ENCODE data around the gene NFE2L2. TPM values are rescaled to one million over a fixed set of nuclear protein-coding genes. Genes with fewer than 3 reads are reported as not detected.

Gene NFE2L2
- total RNA-seq, 2 experiments from 2014 or later, result 54.1 to 54.2 TPM

DNA sequence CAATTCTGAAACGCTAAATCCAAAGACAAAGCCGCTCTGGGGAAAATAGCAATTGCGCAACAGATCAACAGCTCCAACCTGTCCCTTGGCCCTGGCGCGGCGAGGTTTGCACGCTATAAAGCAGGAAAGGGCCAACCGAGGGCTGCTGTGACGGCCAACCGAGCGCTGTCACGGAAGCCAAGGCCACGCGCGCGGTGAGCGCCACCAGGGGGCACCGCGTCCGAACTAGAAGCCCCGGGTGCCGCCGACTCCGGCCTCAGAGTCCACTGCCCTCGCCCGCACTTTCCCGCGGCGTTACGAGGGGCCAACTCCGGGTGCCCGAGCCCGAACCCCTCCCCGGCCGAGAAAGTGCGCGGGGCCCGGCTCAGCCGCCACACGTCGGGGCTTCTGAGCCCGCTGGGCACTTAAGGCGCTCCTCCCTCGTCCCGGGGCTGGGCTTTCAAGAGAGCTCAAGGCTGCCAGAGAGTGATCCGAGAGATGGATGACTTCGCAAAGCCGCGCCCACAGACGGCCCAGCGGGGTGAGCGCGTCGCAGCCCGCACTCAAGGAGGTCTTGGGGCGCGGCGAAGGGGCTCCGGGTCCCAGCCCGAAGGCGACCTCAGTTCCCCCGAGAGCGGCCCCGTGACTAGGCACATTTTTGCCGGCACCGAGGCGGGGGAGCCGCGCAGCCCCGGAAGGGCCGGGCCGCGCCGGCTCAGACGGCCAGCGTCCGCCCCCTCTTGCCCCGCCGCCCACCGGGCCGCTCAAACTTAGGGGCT, 897 bp downstream of the NFE2L2 start:
- ChIA-PET POLR2A (interaction anchor here (0.7 to 3.7 kb wide), 19 partner anchors 10 to 1187 kb away, joined by 3 to 98 read pairs (median 6); partner anchors contain the start of genes AGPS, HNRNPA3, PJVK and PRKRA), CTCF (interaction anchor here (0.7 to 3.7 kb wide), 23 partner anchors 9 to 128 kb away, joined by 3 to 30 read pairs (median 5); partner anchors contain the start of gene HNRNPA3)

DNA sequence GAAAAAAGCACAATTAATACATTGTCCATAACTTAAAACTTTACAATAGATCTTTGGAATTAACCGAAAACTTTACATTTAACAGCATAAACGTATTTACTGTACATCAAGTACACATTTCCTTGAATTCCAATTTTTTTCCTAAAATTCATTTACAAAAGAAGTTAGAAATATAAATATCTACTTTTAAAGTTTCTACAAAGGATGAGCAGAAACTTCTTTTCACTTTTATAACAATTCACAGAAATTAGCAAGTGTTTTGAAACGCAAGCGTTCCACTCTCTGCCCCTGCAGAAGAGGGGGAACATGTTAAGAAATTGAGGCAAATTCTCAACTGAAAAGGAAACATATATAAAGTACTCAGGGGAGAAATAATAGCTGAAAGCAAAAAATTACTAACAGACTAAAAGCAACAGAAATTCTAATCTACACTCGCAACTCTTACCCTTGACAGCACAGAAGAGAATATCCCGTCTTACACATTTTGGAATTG, 1.5 kb downstream of the NFE2L2 start:
- CTCF ChIA-PET, result interaction anchor here (0.7 to 3.7 kb wide), 19 partner anchors 9 to 129 kb away, joined by 3 to 30 read pairs (median 5); partner anchors contain the start of gene HNRNPA3
- POLR2A ChIA-PET, result interaction anchor here (0.7 to 3.7 kb wide), 13 partner anchors 10 to 1188 kb away, joined by 3 to 98 read pairs (median 8); partner anchors contain the start of genes AGPS, HNRNPA3, PJVK and PRKRA

DNA sequence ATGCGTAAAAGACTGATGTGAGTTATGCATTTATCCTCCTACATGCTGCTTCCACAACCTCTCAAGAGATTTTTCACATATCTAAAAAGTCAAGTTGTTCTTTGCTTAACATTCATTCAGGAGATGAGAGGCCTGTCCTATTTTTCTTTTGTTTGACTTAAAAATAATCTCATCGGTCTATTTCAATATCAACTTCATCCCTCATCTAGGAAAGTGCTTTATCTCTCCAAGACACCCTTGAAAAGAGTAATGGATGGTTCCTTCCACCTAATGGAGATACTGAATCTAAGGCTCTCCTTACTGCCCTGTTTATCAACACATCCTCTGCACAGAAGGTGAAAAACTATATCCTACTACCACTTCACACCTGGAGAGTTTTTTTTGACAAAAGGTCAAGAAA, 2.4 kb downstream of the NFE2L2 start:
- ChIA-PET POLR2A (interaction anchor here (2.0 to 2.6 kb wide), 2 partner anchors 27 to 33 kb away, joined by 8 to 13 read pairs; no protein-coding TSS in a partner anchor), CTCF (interaction anchor here (1.5 to 3.7 kb wide), 3 partner anchors 9 to 97 kb away, joined by 3 to 30 read pairs (median 16); no protein-coding TSS in a partner anchor)

DNA sequence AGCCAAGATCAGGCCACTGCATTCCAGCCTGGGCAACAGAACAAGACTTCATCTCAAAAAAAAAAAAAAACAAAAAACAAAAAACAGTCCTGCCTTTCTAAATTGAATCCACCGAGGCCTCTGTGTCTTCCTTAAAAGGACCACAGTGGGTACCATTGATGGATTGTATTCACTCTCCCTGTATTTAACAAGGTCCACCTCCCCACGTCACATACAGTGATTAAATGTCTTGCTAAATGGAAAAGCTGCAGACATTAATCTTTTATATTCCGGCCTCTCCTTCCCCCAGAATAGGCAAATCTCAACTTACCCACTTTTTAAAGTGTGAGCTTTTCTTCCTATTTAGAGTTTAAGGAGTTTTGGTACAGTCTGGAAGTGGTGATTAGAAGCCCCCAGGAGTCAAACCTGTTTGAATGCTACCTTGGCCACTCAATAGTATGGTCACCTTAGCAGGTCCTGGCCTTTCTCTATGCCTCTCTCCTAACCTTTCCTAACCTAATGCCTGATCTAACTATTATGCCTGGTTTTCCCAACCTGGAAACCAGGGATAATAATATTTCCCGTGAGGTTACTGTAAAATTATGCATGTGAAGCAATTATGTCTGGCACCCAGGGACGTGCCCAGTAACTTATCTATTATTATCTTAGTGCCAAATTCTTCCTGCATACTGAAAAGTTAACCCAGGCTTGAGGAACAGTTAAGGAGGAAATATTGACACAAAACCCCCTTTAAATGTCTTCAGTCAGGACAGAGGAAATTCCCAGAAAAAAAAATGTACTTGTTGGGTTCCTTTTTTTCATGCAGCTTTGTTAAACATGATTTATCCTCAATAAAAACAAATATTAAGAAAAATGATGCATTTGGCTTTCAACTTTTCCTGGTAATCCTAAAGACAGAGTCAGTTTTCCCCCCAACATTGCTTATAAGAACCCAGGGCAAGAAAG, 3.1 kb downstream of the NFE2L2 start:
- CTCF ChIA-PET, result interaction anchor here (0.7 kb wide), 2 partner anchors 46 to 97 kb away, joined by 4 to 5 read pairs; no protein-coding TSS in a partner anchor
- POLR2A ChIA-PET, result interaction anchor here (0.8 kb wide), 1 partner anchor 30 kb away, joined by 4 read pairs; no protein-coding TSS in a partner anchor

DNA sequence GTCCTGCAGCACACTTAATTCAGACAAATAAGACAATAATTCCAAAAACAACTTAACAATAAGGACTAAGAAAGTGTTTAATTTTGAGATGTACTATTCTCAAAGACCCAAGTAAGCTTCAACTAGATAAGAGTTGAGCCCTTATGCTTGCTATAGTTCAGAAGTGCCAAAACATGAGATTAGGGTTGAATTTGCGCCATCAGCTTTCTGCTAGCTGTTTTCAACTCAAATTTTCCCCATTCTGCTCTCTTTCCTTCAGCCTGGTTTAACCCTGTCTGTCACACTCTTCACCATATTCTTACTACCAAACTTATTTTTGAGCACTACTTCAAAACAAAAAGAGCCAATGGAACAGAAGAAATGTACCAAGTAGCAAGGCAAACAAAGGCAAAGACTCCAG, 4.1 kb downstream of the NFE2L2 start:
- ChIA-PET CTCF (no interaction called here), POLR2A (interaction anchor here (0.8 kb wide), 1 partner anchor 29 kb away, joined by 4 read pairs; no protein-coding TSS in a partner anchor)

DNA sequence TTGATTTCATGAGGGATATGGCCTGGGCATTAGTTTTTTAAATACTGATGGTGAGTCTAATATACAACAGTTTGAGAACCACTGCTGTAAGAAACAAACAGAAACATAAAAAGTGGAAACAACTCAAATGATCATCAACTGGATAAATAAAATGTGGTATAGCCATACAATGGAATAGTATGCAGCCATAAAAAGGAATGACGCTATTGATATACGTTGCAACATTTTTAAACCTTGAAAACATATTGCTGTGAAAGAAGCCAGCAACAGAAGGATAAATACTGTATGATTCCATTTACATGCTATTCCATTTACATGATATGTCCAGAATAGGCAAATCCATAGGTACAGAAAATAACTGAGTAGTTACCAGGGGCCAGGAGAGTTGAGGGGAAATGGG, 6.5 kb downstream of the NFE2L2 start:
- CTCF ChIA-PET, result no interaction called here
- POLR2A ChIA-PET, result no interaction called here

DNA sequence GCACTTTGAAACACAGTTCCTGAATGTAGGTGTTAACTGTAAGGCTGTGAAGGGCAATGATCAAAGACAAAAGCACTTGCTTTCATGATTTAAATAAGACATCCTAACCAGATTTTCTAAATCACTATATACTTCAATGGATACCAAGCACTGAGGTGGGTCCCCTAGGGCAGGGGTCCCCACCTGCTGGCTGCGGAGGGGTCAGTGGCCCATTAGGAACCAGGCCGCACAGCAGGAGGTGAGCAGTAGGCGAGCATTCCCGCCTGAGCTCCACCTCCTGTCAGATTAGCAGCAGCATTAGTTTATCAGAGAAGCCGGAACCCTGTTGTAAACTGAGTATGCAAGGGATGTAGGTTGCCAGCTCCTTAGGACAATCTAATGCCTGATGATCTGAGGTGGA, 7.1 kb downstream of the NFE2L2 start:
- CTCF ChIA-PET, result no interaction called here
- POLR2A ChIA-PET, result no interaction called here

DNA sequence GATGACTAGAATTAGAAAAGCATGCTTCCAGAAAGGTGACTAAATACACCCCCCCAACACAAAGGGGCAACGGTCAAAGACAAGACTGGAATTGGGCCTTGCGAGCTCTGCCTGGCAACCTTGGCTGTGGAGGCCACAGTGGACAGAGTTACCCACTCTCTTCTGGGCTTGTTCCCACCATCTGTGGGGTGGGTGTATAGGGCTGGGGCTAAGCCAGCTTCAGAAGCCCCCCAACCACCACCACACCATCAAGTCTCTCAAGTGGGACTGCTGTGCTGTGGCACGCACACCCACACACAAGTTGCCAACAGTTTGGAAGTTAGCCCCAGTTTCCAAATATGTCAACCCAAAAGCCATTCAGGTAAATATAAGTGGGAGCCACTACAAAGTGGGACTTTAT, 7.8 kb downstream of the NFE2L2 start:
- POLR2A ChIA-PET, result no interaction called here
- CTCF ChIA-PET, result no interaction called here

DNA sequence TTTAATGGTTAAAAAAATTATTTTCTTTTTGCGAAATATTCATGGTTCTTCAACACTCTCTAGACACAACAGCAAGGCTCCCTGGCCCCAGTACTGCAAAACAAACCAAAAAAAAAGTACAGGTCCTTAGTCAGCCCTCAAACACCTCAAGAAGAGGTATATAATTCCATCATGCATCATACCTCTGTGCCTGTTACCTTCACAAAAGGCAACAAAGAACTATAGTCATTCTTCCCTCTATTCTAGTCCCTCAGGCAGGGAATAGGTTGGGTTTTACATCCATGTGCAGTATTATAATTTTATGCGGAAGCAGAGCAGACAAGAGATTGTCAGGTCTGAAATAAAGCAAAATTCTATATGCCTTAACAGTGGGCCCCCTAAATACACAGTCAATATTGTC, 8.5 kb downstream of the NFE2L2 start:
- POLR2A ChIA-PET, result no interaction called here
- CTCF ChIA-PET, result interaction anchor here (0.6 to 1.2 kb wide), 2 partner anchors 14 to 40 kb away, joined by 3 to 4 read pairs; no protein-coding TSS in a partner anchor

DNA sequence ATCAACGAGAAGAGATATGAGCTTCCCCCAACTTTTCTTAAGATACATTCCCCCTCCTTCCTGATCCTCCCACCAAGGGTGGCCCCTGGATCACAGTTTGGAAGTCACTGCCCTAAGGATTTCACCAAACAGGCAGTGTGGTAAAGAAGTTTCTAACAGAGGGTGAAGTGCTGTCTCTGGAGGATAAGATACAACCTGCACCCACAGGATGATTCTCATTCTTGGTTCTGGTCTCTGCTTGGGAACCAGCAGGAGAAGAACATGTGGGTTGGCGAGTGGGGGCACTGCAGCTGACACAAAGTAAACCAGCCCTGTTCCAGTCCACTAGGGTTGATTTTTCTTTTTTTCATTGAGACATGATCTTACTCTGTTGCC, 9.3 kb downstream of the NFE2L2 start:
- POLR2A ChIA-PET, result interaction anchor here (0.6 kb wide), 1 partner anchor 10 kb away, joined by 3 read pairs; no protein-coding TSS in a partner anchor
- CTCF ChIA-PET, result interaction anchor here (1.2 to 1.5 kb wide), 2 partner anchors 10 to 41 kb away, joined by 4 to 6 read pairs; partner anchors contain the start of gene NFE2L2

DNA sequence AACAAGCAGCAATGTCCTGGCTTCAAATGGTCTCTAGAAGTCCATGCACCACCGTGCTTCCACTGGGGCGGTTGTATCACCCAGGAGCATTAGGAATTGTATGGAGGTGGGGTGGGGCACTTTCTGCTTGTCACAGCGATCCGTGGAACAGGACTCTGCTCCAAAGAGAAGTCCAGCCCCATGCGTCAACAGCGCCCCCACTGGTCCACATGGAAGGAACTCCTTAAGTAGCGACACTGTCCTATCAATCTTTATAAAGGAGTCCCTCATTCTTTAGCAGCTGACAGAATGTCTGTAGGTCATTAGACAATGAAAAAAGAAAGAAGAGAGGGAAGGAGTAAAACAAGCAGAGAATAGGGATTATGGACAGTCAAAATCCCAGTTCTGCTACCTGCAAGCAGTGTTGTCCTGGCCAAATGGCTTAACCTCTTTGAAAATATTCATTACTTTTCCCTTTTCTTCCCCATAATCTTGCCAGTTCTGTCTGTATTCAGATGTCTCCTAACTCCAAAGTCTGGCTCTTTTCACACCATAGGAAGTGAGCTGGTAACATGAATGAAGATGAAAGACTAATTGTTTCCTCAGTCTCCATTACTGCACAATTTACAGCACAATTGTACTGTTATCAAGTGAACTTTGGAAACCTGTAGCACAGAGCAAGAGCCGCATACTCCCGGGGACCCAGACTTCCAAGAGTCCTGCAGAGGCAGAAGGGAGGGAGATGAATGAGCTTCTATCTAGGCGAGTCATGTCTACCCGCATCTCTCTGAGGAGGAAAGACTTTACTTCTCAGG, 9.9 kb downstream of the NFE2L2 start:
- CTCF ChIA-PET, result interaction anchor here (1.2 to 1.5 kb wide), 2 partner anchors 10 to 42 kb away, joined by 4 to 6 read pairs; partner anchors contain the start of gene NFE2L2
- POLR2A ChIA-PET, result interaction anchor here (0.6 kb wide), 2 partner anchors 10 to 30 kb away, joined by 3 to 4 read pairs; no protein-coding TSS in a partner anchor

DNA sequence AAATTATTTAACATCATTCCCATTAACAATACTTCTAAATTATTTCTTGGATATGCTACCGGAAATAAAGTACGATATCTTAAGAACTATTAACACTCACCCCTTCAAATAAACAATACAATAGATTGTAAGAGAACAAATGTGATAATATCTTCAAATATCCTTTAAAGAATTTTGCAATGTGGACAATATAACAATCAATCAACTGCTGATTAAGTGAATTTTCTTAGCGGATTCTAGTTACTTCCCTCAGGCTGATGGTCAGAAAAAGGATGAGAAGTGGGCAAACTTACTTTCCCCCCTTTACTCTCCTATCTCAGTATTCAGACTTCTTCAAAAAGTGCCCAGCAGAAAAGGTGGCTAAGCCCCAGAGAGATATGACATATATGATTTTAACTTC, 10.8 kb downstream of the NFE2L2 start:
- ChIA-PET POLR2A (interaction anchor here (1.9 kb wide), 1 partner anchor 10 kb away, joined by 5 read pairs; no protein-coding TSS in a partner anchor), CTCF (interaction anchor here (2.9 kb wide), 1 partner anchor 10 kb away, joined by 16 read pairs; the partner anchor contains the start of gene NFE2L2)

DNA sequence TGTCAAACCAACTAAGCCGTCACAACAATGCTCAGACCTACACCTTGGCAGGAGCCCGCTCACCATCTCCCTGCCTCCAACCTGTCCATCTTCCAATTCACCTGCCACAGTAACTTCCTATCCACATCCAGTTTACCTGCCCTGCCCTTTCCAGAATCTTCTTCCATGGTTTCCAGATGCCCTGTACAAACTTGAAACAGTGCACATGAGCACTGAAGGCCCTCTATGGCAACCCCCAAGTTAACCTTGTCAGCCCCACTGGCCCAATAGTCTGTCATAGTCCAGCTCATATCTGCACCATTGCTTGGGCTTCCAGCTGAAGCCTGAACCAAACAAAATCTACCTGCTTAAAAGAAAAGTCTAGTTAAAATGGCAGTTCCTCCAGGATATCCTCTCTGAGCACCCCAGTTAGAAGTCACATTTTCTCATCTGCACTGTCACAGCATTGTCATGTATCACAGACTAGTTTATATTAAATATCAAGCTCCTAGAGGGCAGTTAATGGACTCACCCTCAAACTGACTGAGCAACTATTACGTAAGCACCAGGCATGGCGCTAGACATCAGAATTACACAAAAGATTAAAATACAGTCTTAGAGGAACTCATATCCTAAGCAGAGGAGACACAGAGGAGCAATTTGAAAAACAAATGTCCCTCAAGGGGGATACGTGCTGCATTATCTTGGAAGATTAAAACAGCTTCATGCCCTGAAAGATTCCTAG, 11.6 kb downstream of the NFE2L2 start:
- ChIA-PET POLR2A (interaction anchor here (1.9 kb wide), 1 partner anchor 11 kb away, joined by 5 read pairs; no protein-coding TSS in a partner anchor), CTCF (interaction anchor here (2.9 kb wide), 1 partner anchor 11 kb away, joined by 16 read pairs; the partner anchor contains the start of gene NFE2L2)

DNA sequence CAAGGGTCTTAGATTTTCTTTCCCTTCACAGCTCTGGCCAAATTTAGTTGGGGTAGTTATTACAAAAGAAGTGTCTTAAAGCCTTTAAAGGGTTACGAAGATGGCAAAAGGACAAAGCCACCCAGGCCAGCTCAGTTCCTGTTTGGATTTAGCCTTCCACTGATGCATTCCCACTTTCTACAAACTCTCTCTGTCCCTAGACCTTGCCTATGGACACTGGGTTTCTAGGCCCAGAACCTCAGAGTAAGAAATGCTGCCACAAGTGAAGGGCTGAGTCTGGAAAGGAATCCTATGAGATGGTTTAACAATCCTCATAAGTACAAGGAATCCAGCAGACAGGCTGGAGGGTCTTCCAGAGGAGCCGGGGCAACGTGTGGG, 13.4 kb downstream of the NFE2L2 start:
- POLR2A ChIA-PET, result interaction anchor here (1.0 kb wide), 1 partner anchor 12 kb away, joined by 4 read pairs; no protein-coding TSS in a partner anchor

DNA sequence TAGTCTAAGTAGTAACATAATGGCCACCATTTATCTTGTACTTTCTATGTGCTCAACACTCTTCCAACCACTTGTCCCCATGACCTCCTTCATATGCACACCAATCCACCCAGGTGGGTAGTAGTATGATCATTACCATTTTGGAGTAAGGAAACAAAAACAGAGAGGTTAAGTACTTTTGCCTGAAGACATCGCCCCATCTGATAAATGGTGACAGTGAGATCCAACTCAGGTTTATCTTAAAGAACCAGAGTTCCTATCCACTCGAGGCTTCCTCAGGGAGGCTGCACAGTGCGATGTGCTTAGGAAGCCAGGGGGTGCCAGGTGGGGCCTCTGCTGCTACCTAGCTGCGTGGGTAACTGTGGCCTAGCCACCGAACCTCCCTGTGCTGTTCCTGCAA, 14.1 kb downstream of the NFE2L2 start:
- POLR2A ChIA-PET, result interaction anchor here (1.0 kb wide), 1 partner anchor 13 kb away, joined by 4 read pairs; no protein-coding TSS in a partner anchor
- CTCF ChIA-PET, result interaction anchor here (1.3 kb wide), 1 partner anchor 13 kb away, joined by 5 read pairs; no protein-coding TSS in a partner anchor

More for the DNA sequence above, 13.4 kb downstream of the NFE2L2 start:
- CTCF ChIA-PET, result interaction anchor here (0.7 to 1.3 kb wide), 2 partner anchors 8 to 12 kb away, joined by 3 to 5 read pairs; no protein-coding TSS in a partner anchor

DNA sequence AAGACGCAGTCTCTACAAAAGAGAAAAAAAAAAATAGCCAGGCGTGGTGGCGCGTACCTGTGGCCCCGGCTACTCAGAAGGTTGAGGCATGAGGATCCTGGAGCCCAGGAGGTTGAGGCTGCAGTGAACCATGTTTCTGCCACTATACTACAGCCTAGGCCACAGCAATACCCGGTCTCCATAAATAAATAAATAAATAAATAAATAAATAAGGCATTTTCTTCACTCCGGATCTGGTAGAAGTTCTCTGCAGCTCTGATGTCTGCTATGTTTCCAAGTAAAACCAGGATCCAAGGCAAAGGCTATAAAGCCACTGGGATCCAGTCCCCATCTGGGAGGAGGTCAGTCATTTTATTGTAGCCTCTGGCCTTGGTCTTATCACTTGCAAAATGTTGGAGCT, 15.5 kb downstream of the NFE2L2 start:
- ChIA-PET POLR2A (no interaction called here), CTCF (no interaction called here)

DNA sequence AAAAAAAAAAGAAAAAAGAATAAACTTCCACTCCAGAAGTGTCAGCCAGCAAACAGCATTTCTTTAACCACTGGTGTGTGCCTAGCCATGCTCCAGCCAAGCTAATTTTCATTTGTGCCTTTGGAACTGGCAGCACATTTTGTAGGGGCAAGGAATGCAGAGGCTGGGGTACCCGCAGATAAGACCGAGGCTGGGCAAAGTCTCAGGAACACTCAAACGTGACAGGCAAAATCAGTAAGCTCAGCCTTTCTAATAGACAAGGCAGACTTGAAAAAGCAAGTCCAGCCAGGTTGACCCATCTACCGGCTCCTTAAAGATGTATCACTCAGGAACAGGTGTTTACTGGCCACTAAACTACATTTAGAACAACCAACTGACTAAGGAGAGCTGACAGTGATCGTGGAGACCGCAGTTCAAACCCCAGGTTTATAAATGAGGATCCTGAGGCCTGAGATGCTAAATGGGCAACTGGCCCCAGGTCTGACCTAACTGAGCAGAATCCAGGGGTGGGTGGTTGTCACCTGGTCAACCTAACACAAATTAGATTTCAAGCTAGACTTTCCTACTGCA, 16.7 kb downstream of the NFE2L2 start:
- POLR2A ChIA-PET, result interaction anchor here (1.5 kb wide), 1 partner anchor 17 kb away, joined by 3 read pairs; the partner anchor contains the start of gene NFE2L2
- CTCF ChIA-PET, result no interaction called here

All from activated CD8-positive, alpha-beta memory T cell treated with anti-CD3 and anti-CD28 coated beads for 36 hours (primary cell).